OCI-LY3 (cell line): ENCODE results near the gene SEMA5B.

Experiments used
- EZH2phosphoT487 ChIP-seq: fragments of 200-600 bp; shearing (Covaris generic); IDR thresholded peaks from 2 replicates; pipeline ENCODE4 v1.6.1; 2018; ENCODE audit warnings: antibody characterized with exemption, mixed run types, low read depth
- TF ChIP-seq, protein P1 (sequence below): fragments of 200-600, 300-600 bp; sonication (generic); IDR thresholded peaks from 2 replicates; pipeline ENCODE4 v1.5.1; 2014; ENCODE audit warnings: antibody characterized with exemption, low read length, low read depth

DNA sequence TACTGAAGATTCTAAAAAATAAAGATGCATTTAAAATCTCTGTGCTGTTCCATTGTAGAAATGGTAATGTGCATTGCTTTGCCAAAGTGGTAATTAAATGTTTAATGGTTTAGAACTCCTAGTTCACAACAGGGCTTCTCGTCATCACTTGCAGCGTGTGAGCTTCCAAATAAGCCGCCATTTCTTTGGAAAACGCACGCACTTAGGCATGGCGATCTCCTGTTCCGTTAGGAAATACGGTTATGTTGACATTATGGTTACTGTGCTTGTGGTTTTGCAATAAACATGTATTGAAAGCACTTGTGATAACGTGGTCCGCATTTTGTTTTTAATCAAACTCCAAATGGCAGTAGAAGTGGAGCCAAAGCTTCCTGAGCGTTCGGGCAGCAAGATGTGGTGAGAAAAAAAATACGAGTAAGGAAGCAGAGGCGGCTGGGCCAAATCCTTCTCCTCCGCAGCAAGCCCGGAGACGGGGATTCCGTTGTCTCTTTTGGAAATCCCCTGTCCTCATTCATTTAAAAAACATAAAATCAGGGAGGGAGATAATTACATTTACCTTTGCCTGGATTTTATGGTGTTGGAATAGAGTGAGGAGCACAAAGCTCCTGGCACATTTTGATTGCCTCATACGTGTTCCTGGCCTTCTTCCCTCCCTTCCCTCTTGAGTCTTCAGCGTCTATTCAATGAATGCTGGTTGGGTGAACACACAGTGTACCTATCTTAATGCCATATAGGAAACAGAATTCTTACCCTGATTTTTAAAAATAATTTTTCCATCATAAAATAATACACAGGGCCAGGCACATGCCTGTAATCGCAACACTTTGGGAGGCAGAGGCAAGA is 135.2 kb downstream of the SEMA5B start:
- TF ChIP-seq, protein P1, sequence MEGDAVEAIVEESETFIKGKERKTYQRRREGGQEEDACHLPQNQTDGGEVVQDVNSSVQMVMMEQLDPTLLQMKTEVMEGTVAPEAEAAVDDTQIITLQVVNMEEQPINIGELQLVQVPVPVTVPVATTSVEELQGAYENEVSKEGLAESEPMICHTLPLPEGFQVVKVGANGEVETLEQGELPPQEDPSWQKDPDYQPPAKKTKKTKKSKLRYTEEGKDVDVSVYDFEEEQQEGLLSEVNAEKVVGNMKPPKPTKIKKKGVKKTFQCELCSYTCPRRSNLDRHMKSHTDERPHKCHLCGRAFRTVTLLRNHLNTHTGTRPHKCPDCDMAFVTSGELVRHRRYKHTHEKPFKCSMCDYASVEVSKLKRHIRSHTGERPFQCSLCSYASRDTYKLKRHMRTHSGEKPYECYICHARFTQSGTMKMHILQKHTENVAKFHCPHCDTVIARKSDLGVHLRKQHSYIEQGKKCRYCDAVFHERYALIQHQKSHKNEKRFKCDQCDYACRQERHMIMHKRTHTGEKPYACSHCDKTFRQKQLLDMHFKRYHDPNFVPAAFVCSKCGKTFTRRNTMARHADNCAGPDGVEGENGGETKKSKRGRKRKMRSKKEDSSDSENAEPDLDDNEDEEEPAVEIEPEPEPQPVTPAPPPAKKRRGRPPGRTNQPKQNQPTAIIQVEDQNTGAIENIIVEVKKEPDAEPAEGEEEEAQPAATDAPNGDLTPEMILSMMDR, result no peak
- no peak for TF ChIP-seq EZH2phosphoT487
